Neural cell (in vitro differentiated cells): Measurements from ENCODE around the gene TOR4A. TPM values are rescaled to one million over a fixed set of nuclear protein-coding genes. Genes with fewer than 3 reads are reported as not detected.

Experiments
- H2AFZ ChIP-seq: fragments of 200-600, 300-800 bp; sonication (generic), shearing (Covaris generic); 2 replicates; pipeline ENCODE4 v1.6.0; 2014; ENCODE audit warnings: low read depth, mild to moderate bottlenecking, antibody characterized with exemption, low read length, moderate library complexity
- H3F3A ChIP-seq: fragments of 200-600 bp; shearing (Covaris generic); 2 replicates; pipeline ENCODE4 v1.6.1; 2016; ENCODE audit warnings: mild to moderate bottlenecking, moderate library complexity, mixed read lengths, antibody characterized with exemption, low read length; ENCODE audit not compliant: insufficient read depth, poor library complexity, severe bottlenecking
- H3K27ac ChIP-seq: fragments of 200-600, 300-800 bp; sonication (generic), shearing (Covaris generic); 2 replicates; pipeline ENCODE4 v1.5.1; 2014; ENCODE audit warnings: mild to moderate bottlenecking, low read length, moderate library complexity
- H3K27me3 ChIP-seq: fragments of 300-800, 200-600 bp; sonication (generic), shearing (Covaris generic); 2 replicates; pipeline ENCODE4 v1.6.0; 2014; ENCODE audit warnings: mild to moderate bottlenecking, low read depth, low read length, moderate library complexity; ENCODE audit not compliant: insufficient read depth
- H3K36me3 ChIP-seq: fragments of 300-800, 200-600 bp; sonication (generic), shearing (Covaris generic); 2 replicates; pipeline ENCODE4 v1.5.1; 2014; ENCODE audit warnings: mild to moderate bottlenecking, antibody characterized with exemption, low read length, moderate library complexity; ENCODE audit not compliant: insufficient read depth
- H3K4me2 ChIP-seq: fragments of 300-800, 200-600 bp; sonication (generic), shearing (Covaris generic); 2 replicates; pipeline ENCODE4 v1.6.0; 2014; ENCODE audit warnings: mild to moderate bottlenecking, low read length
- H3K4me3 ChIP-seq: fragments of 300-800, 200-600 bp; sonication (generic), shearing (Covaris generic); 2 replicates; pipeline ENCODE4 v1.5.1; 2014; ENCODE audit warnings: mild to moderate bottlenecking, low read length, moderate library complexity
- H3K79me2 ChIP-seq: fragments of 200-600 bp; shearing (Covaris generic); replicated peaks from 2 replicates; pipeline ENCODE4 v1.6.0; 2014; ENCODE audit warnings: mild to moderate bottlenecking, low read length, moderate library complexity; ENCODE audit not compliant: insufficient read depth
- H3K9ac ChIP-seq: fragments of 300-800, 200-600 bp; sonication (generic), shearing (Covaris generic); 2 replicates; pipeline ENCODE4 v1.6.1; 2016; ENCODE audit warnings: mild to moderate bottlenecking, low read length, mixed read lengths
- H3K9me2 ChIP-seq: fragments of 200-600 bp; shearing (Covaris generic); 2 replicates; pipeline ENCODE4 v1.6.1; 2016; ENCODE audit warnings: mild to moderate bottlenecking, low read length, mixed read lengths; ENCODE audit not compliant: insufficient read depth
- H3K9me3 ChIP-seq: fragments of 200-600, 300-800 bp; sonication (generic), shearing (Covaris generic); 2 replicates; pipeline ENCODE4 v1.6.1; 2016; ENCODE audit warnings: mild to moderate bottlenecking, mixed run types, low read length, moderate library complexity, mixed read lengths
- H4K20me1 ChIP-seq: fragments of 200-600 bp; shearing (Covaris generic); 2 replicates; pipeline ENCODE4 v1.6.1; 2016; ENCODE audit warnings: mild to moderate bottlenecking, mixed run types; ENCODE audit not compliant: insufficient read depth
- CTCF ChIP-seq: fragments of 450-650 bp; IDR thresholded peaks from 2 replicates; pipeline ENCODE4 v1.5.1; 2014; ENCODE audit warnings: antibody characterized with exemption, mild to moderate bottlenecking, moderate library complexity; ENCODE audit not compliant: poor library complexity, severe bottlenecking
- EP300 ChIP-seq: fragments of 450-650 bp; conservative IDR thresholded peaks from 2 replicates; pipeline ENCODE4 v1.6.1; 2014; ENCODE audit warnings: antibody characterized with exemption, mild to moderate bottlenecking, moderate library complexity; ENCODE audit not compliant: poor library complexity, severe bottlenecking
- EZH2 ChIP-seq: fragments of 200-600, 300-800 bp; shearing (Covaris generic), sonication (generic); IDR thresholded peaks from 2 replicates; pipeline ENCODE4 v1.6.1; 2014; ENCODE audit warnings: antibody characterized with exemption, low read length, borderline replicate concordance, mild to moderate bottlenecking; ENCODE audit not compliant: insufficient read depth, poor library complexity, severe bottlenecking
- MXI1 ChIP-seq: fragments of 450-650 bp; conservative IDR thresholded peaks from 2 replicates; pipeline ENCODE4 v1.6.1; 2014; ENCODE audit warnings: antibody characterized with exemption, mild to moderate bottlenecking; ENCODE audit not compliant: poor library complexity, severe bottlenecking
- POLR2AphosphoS5 ChIP-seq: IDR thresholded peaks from 2 replicates; pipeline ENCODE4 v1.6.1; 2012
- RAD21 ChIP-seq: fragments of 450-650 bp; conservative IDR thresholded peaks from 2 replicates; pipeline ENCODE4 v1.6.1; 2014; ENCODE audit warnings: antibody characterized with exemption, mild to moderate bottlenecking, moderate library complexity
- REST ChIP-seq: IDR thresholded peaks from 2 replicates; pipeline ENCODE4 v1.6.1; 2012; ENCODE audit warnings: borderline replicate concordance
- SMC3 ChIP-seq: fragments of 450-650 bp; conservative IDR thresholded peaks from 2 replicates; pipeline ENCODE4 v1.6.1; 2014; ENCODE audit warnings: antibody characterized with exemption, mild to moderate bottlenecking, moderate library complexity; ENCODE audit not compliant: poor library complexity
- TAF1 ChIP-seq: IDR thresholded peaks from 2 replicates; pipeline ENCODE4 v1.6.1; 2012; ENCODE audit warnings: low read depth
- polyA plus RNA-seq: library from polyadenylated mRNA; depleted of rRNA; stranded (reverse); fragments of >200 nt; gene quantifications from 2 replicates; pipeline ENCODE4 v1.2.3, GENCODE V29; 2014

TOR4A gene
- polyA plus RNA-seq, 1 donor from 2014 or later: 0.50 TPM

GRCh38 chr9:137251194-137251461, 26.4 kb upstream of the TOR4A start, which contains the start of gene STPG3:
TSS of gene STPG3 (plus strand) at chr9:137251286. CDS start at chr9:137251287, 1 bp downstream.
- Histone ChIP-seq H3K27me3 (no peaks in the 10 kb centered on the region), H3K9me3 (no peaks in the 10 kb centered on the region), H3K9ac (no peak within 1 kb of the TSS), H3K36me3 (no peaks in the 10 kb centered on the region), H3K4me2 (no peak within 1 kb of the TSS), H3K4me3 (no peak within 1 kb of the TSS), H3F3A (no peaks in the 10 kb centered on the region), H3K79me2 (peaks cover 8% of the 10 kb centered on the region), H2AFZ (no peak within 1 kb of the TSS), H4K20me1 (no peaks in the 10 kb centered on the region), H3K27ac (no peak within 1 kb of the TSS), H3K9me2 (no peaks in the 10 kb centered on the region)
- TF ChIP-seq RAD21 (no peak), CTCF (no peak), REST (no peak), EP300 (no peak), MXI1 (no peak), POLR2AphosphoS5 (no peak), SMC3 (no peak), EZH2 (no peak), TAF1 (no peak)

- no peak overlapping the region for H3K4me2 ChIP-seq
Measured at GRCh38 chr9:137251490-137252268, 25.8 kb upstream of the TOR4A start.

More at GRCh38 chr9:137251490-137252268, 25.8 kb upstream of the TOR4A start:
- Histone ChIP-seq H3K27ac (no peak overlapping the region), H3K27me3 (no peaks in the 10 kb centered on the region), H2AFZ (no peak overlapping the region), H3K79me2 (peaks cover 10% of the 10 kb centered on the region), H3K9ac (no peak overlapping the region), H3F3A (no peaks in the 10 kb centered on the region), H4K20me1 (no peaks in the 10 kb centered on the region), H3K9me3 (no peaks in the 10 kb centered on the region), H3K36me3 (no peaks in the 10 kb centered on the region), H3K9me2 (no peaks in the 10 kb centered on the region), H3K4me3 (no peak overlapping the region)
- TF ChIP-seq REST: no peak
